Placental epithelial cell (primary cell): ENCODE data around the gene RSU1. TPM values are rescaled to one million over a fixed set of nuclear protein-coding genes. Genes with fewer than 3 reads are reported as not detected.

Experiments
- small RNA-seq: library from RNA; depleted of rRNA; stranded (forward); fragments of <200 nt; gene quantifications from one replicate; pipeline ENCODE3, GENCODE V24; 2012
- total RNA-seq: library from RNA; depleted of rRNA; stranded (reverse); fragments of >200 nt; gene quantifications from 2 replicates; pipeline ENCODE4 v1.2.3, GENCODE V29; 2012

RSU1 gene
- 13.7 and 53.9 TPM in 2 replicates for total RNA-seq

GRCh38 chr10:16817125-16818019 lies at the start of gene RSU1:
RSU1 (minus strand) TSS chr10:16817424; CDS start chr10:16817081, 343 bp downstream.

Small RNA genes lying within 50 kb of the gene (small RNA-seq; reads per million reads assigned to genes)
- not detected for gene RF02271
